Endodermal cell (in vitro differentiated cells): ENCODE results near the gene SLX4IP. TPM values are rescaled to one million over a fixed set of nuclear protein-coding genes. Genes with fewer than 3 reads are reported as not detected.
A peak's percentile ranks its signal among the peaks of the same experiment; 100 is the strongest.

Experiments
- DNase-seq: peaks from one replicate; pipeline ENCODE4 v3.0.0-alpha.2; 2017
- H3K27ac ChIP-seq: 2 replicates; pipeline ENCODE4 v1.5.1; 2013; ENCODE audit warnings: mild to moderate bottlenecking, low read depth, low read length, moderate library complexity
- H3K27me3 ChIP-seq: 2 replicates; pipeline ENCODE4 v1.6.1; 2013; ENCODE audit warnings: mild to moderate bottlenecking, low read length, moderate library complexity; ENCODE audit not compliant: insufficient read depth, control insufficient read depth, poor library complexity, severe bottlenecking
- H3K36me3 ChIP-seq: 2 replicates; pipeline ENCODE4 v1.7.0; 2013; ENCODE audit warnings: mild to moderate bottlenecking, low read length, moderate library complexity; ENCODE audit not compliant: control insufficient read depth, insufficient read depth
- H3K4me1 ChIP-seq: one replicate; pipeline ENCODE4 v1.7.0; 2013; ENCODE audit warnings: low read length; ENCODE audit not compliant: control insufficient read depth, insufficient read depth
- H3K4me3 ChIP-seq: 2 replicates; pipeline ENCODE4 v1.5.1; 2013; ENCODE audit warnings: mild to moderate bottlenecking, low read length, moderate library complexity
- H3K9ac ChIP-seq: 2 replicates; pipeline ENCODE4 v1.6.1; 2013; ENCODE audit warnings: mild to moderate bottlenecking, low read length, moderate library complexity; ENCODE audit not compliant: poor library complexity, severe bottlenecking; ENCODE audit errors: extremely low read depth
- H3K9me3 ChIP-seq: 2 replicates; pipeline ENCODE4 v1.6.1; 2013; ENCODE audit warnings: mild to moderate bottlenecking, low read length, moderate library complexity; ENCODE audit not compliant: control insufficient read depth
- H3K27ac Mint-ChIP-seq: 2 replicates; pipeline ENCODE4 v1.8.0; 2020; ENCODE audit warnings: mixed read lengths
- H3K27me3 Mint-ChIP-seq: 2 replicates; pipeline ENCODE4 v1.8.0; 2021; ENCODE audit warnings: mild to moderate bottlenecking, mixed read lengths; ENCODE audit not compliant: insufficient read depth
- H3K36me3 Mint-ChIP-seq: 2 replicates; pipeline ENCODE4 v1.8.0; 2020; ENCODE audit warnings: low read depth, mixed read lengths
- H3K4me1 Mint-ChIP-seq: 2 replicates; pipeline ENCODE4 v1.8.0; 2020; ENCODE audit warnings: mixed read lengths
- H3K4me3 Mint-ChIP-seq: 2 replicates; pipeline ENCODE4 v1.8.0; 2020; ENCODE audit warnings: mild to moderate bottlenecking, moderate library complexity, mixed read lengths
- H3K9me3 Mint-ChIP-seq: 2 replicates; pipeline ENCODE4 v1.8.0; 2020; ENCODE audit warnings: mild to moderate bottlenecking, mixed read lengths
- WGBS, 2 experiments: methylation state at CpG; one replicate each; pipeline versions ENCODE4 v1.1.5 to v1.1.7; 2013; ENCODE audit warnings: missing lambda C conversion rate in 2 of 2, mixed read lengths in 1 of 2; ENCODE audit not compliant: insufficient coverage in 1 of 2, insufficient read length in 1 of 2; 5-methylcytosine and 5-hydroxymethylcytosine counted together
- total RNA-seq, 2 donors: library from RNA; stranded (reverse); fragmentation: NEBNext Ultra II Directional in 1 of 2; extraction: Animal tissue kit (Norgen Biotek cat#: 25700) in 1 of 2; gene quantifications; 2 replicates in 1 of 2; 3 replicates in 1 of 2; pipeline ENCODE4 v1.2.1, GENCODE V29; 2021
- TF ChIP-seq, protein P1 (sequence below): fragments of 200-600 bp; sonication (generic); conservative IDR thresholded peaks from 2 replicates; pipeline ENCODE4 v1.5.0; 2021; ENCODE audit warnings: antibody characterized with exemption, mild to moderate bottlenecking

Gene SLX4IP
- total RNA-seq, 2 donors from 2014 or later, result 9.2 to 9.5 TPM

- WGBS, 2 experiments, result 67% methylated on average over 2 of the region's 2 CpGs; no CpG with 5 or more reads in 1 of the 2 experiments
- Mint-ChIP-seq H3K27me3 (no peaks in the 10 kb centered on the region), H3K4me1 (peaks cover 9% of the 10 kb centered on the region), H3K36me3 (peaks cover 16% of the 10 kb centered on the region), H3K4me3 (no peak overlapping the region), H3K9me3 (peaks cover 4% of the 10 kb centered on the region), H3K27ac (no peak overlapping the region)
- peaks cover 9% of the 10 kb centered on the region for H3K36me3 ChIP-seq
- H3K4me1 ChIP-seq, result no peaks in the 10 kb centered on the region
- TF ChIP-seq, protein P1, sequence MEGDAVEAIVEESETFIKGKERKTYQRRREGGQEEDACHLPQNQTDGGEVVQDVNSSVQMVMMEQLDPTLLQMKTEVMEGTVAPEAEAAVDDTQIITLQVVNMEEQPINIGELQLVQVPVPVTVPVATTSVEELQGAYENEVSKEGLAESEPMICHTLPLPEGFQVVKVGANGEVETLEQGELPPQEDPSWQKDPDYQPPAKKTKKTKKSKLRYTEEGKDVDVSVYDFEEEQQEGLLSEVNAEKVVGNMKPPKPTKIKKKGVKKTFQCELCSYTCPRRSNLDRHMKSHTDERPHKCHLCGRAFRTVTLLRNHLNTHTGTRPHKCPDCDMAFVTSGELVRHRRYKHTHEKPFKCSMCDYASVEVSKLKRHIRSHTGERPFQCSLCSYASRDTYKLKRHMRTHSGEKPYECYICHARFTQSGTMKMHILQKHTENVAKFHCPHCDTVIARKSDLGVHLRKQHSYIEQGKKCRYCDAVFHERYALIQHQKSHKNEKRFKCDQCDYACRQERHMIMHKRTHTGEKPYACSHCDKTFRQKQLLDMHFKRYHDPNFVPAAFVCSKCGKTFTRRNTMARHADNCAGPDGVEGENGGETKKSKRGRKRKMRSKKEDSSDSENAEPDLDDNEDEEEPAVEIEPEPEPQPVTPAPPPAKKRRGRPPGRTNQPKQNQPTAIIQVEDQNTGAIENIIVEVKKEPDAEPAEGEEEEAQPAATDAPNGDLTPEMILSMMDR, result no peak
- H3K4me3 ChIP-seq, result no peak overlapping the region
- DNase-seq, result no peak
- H3K9ac ChIP-seq, result no peak overlapping the region
- no peak overlapping the region for H3K27ac ChIP-seq
- H3K27me3 ChIP-seq, result no peaks in the 10 kb centered on the region
- H3K9me3 ChIP-seq, result no peaks in the 10 kb centered on the region
Measured at GRCh38 chr20:10423735-10424134, 11.4 kb upstream of the SLX4IP start.

GRCh38 chr20:10427060-10427692, 7.9 kb upstream of the SLX4IP start:
- TF ChIP-seq, protein P1, result peak; percentile 94
- H3K27me3 ChIP-seq, result no peaks in the 10 kb centered on the region
- Mint-ChIP-seq H3K4me1 (peaks cover 30% of the 10 kb centered on the region), H3K27me3 (no peaks in the 10 kb centered on the region), H3K9me3 (peaks cover 4% of the 10 kb centered on the region), H3K27ac (no peak overlapping the region), H3K4me3 (no peak overlapping the region), H3K36me3 (peaks cover 19% of the 10 kb centered on the region)
- H3K36me3 ChIP-seq, result peaks cover 5% of the 10 kb centered on the region
- no peak overlapping the region for H3K4me3 ChIP-seq
- peaks cover 10% of the 10 kb centered on the region for H3K4me1 ChIP-seq
- H3K9me3 ChIP-seq, result no peaks in the 10 kb centered on the region
- H3K27ac ChIP-seq, result no peak overlapping the region
- peak; percentile 75 for DNase-seq
- H3K9ac ChIP-seq, result no peak overlapping the region
- 41 to 52% methylated on average over 2 to 3 of the region's 3 CpGs for WGBS, 2 experiments

DNA sequence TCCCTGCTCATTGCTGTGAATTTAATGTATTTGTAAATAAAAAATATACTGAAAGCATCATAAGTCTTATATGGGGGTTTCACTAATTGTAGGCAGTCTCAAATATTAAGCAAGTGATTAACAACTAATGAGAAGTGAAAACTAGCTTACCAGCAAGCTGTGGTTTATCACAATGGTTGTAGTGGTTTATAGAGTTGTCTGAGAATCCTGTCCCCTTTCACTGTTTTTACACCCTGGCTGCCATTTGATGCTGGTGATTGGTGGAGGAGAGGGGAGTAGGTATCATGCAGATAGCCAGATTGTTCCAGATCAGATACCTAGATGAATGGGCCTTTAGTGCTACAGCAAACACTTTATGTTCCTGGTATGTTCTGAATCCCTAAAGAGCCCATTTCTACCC, 7.1 kb upstream of the SLX4IP start:
- no peaks in the 10 kb centered on the region for H3K27me3 Mint-ChIP-seq
- Histone ChIP-seq H3K9ac (no peak overlapping the region), H3K4me1 (peaks cover 10% of the 10 kb centered on the region), H3K9me3 (no peaks in the 10 kb centered on the region), H3K27me3 (no peaks in the 10 kb centered on the region), H3K4me3 (no peak overlapping the region), H3K36me3 (peaks cover 5% of the 10 kb centered on the region), H3K27ac (no peak overlapping the region)
- DNase-seq, result no peak
- H3K27ac Mint-ChIP-seq, result no peak overlapping the region
- no peak overlapping the region for H3K4me3 Mint-ChIP-seq
- peaks cover 15% of the 10 kb centered on the region for H3K36me3 Mint-ChIP-seq
- TF ChIP-seq, protein P1, result no peak
- peaks cover 2% of the 10 kb centered on the region for H3K9me3 Mint-ChIP-seq
- H3K4me1 Mint-ChIP-seq, result peaks cover 33% of the 10 kb centered on the region
